AG20443 (cell line): ENCODE data around the gene SEC22B.
"Not testable (repeated sequence)": the region's sequence is repeated elsewhere in the genome, so short reads cannot be mapped to it uniquely, and the experiment has no call there.

Experiments
- DNase-seq: peaks from one replicate; pipeline ENCODE4 v3.0.0; 2012; ENCODE audit warnings: low spot score, mixed read lengths

The SEC22B gene

DNA sequence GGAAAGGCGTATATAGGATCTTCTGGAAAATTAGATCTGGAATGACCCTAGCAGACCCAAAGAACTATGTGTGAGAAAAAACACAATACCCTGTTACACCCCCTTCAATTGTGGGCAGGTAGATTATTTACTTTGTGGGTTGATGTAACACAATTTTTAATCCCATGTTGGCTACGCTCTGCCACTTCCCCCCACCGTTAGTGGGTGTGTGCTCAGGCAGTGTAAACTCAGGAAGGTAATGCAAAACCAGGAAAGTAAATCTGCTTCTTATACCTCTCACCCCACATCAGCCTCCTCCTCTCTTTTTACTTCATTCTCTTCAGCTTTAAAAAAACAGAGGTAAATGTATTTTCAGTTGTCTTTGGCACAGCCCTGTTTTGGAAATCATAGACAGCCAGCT is 63.2 kb downstream of the SEC22B start:
- DNase-seq = not testable (repeated sequence)

DNA sequence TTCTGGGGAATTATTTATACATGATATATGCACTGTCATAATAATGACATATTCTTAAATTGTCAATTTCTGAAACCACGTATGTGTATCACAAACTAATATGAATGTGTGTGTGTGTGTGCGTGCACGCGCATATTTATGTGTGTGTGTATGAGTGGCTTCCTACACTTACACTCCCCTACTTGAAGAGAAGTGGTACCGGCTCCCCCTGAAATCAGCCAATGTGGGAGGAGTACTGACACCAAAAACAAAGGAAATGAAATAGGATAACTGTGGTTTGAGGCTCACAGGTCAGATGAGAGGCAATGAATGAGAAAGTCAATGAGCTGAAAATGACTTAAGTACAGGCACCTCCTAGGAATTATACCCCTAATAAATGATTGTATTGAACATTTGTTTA is 64.1 kb downstream of the SEC22B start:
- DNase-seq = not testable (repeated sequence)

DNA sequence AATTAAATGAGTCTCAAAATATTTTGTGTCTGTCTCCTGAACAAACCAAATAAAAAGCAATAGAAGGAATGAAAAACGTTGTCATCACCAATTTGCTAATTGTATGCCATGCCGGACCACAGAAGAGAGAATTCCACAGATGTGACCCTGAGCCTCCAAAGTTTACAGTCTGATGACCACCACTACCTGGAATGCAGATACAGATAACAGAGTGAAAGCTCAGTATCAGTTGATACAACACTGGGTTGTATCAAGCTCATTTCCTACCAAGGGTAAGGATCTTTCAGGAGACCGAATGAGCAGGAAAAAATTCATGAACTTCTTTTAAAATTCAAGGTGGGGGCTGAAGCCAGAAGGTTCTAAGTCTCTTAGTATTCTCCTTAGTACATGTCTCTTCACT is 64.5 kb downstream of the SEC22B start:
- not testable (repeated sequence) for DNase-seq

DNA sequence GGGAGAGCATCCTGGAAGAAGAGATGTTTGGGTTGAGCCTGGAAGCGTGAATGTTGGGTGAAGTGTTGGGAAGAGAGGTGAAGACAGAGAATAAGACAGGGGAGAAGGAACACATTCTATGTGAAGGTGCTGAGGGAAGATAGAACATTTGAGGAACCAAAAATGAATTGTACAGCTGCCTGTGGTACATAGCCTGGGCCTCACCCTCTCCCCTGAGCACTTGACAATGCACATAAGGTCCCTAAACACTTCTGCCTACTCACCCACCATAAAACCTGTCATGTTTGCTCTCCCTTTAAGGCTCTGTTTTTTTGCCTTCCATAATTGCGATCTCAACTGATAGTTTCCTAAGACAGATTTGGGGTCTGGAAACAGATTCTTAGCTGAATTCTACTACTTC is 65.3 kb downstream of the SEC22B start:
- not testable (repeated sequence) for DNase-seq

DNA sequence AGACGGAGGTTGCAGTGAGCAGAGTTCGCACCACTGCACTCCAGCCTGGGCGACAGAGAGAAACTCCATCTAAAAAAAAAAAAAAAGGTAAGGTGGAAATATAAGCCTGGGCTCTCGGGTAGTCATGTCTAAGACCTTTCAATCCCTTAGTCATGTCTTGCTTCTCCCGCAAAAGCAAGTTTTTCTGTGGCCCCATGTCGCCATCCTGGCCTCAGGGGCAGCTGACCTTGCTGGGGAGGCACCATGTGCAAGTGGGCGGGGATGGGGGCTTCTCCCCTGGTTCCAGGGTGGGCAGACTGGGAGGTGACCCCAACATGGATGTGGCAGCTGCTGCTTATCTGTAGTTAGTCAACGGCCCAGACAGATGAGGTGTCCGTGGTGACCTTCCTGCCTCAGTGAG is 66.7 kb downstream of the SEC22B start:
- not testable (repeated sequence) for DNase-seq

DNA sequence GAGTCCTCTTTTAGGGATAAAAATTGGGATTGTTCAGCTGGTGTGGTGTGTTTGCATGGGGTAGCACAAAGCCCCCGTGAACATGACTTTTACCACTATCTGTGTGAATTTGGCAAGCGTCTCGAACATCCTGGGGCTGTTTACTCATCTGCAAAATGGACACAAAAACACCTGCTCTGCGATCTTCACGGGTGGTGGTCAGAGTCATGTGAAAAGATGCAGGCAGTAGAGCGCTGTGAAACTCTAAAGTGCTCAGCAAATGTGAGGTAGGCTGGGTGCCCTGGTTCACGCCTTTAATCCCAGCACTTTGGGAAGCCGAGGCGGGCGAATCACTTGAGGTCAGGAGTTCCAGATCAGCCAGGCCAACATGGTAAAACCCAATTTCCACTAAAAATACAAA is 67.1 kb downstream of the SEC22B start:
- DNase-seq = not testable (repeated sequence)

DNA sequence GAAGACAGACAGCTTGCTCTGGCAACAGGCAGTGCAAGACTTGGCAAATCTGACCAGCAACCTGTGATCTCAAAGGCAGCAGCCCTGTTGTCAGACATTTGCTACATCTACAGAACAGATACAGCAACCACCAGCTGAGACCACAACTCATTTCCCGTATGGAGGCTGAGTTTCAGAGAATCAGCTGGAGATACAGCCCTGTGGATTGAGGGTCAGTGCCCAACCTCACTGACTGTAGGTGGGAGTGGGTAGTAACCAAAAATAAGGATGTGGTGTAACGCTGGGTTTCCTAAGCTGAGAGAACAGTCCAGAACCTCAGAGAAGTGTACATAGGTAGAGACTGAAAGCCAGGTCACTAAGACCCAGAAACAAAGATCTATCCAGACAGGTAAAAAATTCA is 71.0 kb downstream of the SEC22B start:
- not testable (repeated sequence) for DNase-seq

DNA sequence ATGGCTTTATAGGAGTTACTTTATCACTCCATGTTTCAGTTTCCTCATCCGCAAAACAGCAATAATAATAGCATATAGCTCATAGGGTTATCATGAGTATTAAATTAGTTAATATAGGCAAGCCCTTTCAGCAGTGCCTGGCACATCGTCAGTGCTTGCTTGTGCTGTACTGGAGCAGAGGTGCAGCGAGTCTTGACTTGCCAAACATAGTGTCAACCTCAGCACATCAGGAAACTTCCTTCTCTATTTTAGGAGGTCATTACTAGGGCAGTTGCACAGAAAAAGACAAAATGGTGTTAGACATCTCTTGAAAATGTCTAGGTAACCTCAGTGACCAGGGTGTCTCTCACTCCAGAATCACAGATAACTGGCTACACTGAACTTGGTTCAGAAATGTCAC is 72.6 kb downstream of the SEC22B start:
- DNase-seq = not testable (repeated sequence)

DNA sequence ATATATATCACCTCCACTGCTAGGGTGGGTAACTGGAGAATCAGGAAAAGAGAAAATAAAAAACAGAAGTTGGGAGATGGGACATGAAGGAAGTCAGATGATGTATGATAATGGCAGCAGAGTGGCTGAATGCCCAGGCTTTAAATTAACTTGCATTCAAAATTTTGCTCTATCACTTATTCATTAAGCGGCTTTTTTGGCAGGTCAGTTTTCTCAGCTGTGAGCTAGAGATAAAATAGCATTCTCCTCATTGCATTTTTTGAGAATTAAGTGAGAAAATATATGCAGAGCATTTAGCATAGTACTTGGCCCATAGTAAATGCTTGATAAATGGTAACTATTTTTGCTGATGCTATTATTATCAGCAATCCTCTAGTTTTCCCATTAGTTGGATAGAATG is 74.7 kb downstream of the SEC22B start:
- DNase-seq = not testable (repeated sequence)
